ENCODE results near the gene PLEKHH1.

Gene PLEKHH1

DNA sequence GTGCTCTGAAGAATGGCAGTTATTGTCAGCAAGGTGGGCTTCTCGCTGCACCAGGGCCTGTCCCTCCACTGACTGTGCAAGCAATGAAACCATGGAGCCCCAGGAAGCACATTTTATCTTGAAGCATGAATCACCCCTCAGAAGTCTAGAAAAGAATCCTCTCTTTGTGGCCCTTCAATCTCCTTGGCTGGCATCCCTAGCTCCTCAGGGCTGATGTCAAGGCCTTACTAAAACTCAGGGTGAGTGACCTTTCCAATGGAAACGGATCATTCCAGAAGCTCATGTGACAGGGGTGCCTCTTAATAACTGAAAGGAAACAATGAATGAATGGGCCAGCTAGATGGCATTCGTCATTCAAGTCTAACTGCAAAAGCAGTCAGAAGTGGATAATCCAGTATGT, 22.3 kb upstream of the PLEKHH1 start:
- DNase-seq (ENCODE audit: low read depth): no peak

DNA sequence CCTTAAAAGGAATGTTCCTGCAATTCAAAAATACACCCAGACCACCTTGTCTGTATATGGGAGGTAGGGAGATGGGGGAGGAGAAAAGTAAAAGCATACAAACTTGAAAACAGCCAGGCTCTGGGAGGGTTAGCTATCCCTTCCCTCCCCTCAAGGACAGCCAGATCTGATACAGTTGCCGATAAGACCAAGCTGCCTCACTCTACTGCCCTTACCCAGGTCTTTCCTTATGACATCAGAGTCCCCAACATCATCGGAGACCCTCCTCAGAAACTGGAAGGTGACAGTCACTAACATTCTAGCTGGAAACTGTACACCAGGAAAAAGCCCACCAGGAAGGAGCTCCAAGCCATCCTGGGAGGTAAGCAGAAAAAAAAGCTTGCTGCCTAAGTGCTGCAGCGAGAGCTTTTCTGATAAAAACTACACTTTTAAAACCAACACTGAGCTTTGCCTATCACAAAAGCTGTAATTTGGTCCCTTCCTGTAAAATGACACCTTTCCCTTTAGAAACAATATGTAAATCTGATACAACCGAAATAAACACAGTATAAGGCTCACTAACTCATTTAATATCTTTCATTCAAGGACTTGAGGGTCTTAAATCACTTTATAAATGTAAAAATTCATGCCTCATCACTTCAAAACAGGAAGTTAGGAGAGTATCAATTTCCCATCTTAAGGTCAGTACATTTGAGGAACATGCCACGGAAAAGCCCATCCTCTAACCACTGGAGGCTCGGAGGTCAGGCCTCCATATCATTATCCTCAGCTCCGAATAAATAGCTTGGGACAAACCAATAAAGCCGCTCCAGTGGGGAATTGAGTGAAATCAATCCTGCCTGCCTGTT, 20.4 kb upstream of the PLEKHH1 start:
- DNase-seq (ENCODE audit: low read depth): no peak

DNA sequence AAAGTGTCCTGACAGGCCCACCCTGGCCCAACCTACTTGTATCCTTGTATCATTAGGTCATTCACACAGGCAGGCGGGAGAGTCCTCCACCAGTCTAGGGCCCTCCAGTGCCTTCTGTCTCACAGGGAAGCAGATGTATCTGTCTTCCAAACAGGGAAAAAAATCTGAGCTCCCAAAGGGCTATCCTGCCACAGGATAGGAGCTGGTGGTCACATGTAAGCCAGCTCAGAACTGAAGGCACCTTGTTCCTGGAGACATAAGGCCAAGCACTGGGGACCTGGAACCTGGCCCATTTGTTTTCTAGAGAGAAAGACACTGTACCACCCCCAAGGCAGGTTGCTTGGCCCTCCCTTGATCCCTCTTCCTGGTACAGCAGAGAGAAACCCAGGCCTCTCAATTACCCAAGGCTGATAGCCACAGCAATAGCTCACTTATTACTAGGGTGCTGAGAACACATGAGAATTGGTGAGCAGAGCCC, 19.4 kb upstream of the PLEKHH1 start:
- no peak for DNase-seq (ENCODE audit: low read depth)

DNA sequence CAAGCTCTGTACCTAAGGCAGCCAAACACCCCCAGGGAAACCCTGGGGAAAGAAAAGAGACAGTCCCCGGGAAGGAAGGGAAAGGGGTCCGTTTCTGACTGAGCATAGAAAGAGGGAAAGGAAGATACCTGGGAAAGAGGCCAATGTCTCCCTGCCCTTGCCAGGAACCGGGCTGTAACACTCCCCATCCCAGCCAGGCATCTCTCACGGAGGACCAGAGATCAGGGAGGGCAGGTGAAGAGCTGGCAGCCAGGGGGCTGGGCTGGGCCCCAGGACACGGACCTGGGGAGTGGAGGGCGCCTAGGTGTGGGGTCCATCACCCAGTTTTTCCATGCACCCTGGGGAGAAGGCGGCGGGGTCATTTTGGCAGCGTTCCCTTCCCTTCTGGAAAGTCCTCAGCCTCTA, 18.9 kb upstream of the PLEKHH1 start:
- no peak for DNase-seq (ENCODE audit: low read depth)

DNA sequence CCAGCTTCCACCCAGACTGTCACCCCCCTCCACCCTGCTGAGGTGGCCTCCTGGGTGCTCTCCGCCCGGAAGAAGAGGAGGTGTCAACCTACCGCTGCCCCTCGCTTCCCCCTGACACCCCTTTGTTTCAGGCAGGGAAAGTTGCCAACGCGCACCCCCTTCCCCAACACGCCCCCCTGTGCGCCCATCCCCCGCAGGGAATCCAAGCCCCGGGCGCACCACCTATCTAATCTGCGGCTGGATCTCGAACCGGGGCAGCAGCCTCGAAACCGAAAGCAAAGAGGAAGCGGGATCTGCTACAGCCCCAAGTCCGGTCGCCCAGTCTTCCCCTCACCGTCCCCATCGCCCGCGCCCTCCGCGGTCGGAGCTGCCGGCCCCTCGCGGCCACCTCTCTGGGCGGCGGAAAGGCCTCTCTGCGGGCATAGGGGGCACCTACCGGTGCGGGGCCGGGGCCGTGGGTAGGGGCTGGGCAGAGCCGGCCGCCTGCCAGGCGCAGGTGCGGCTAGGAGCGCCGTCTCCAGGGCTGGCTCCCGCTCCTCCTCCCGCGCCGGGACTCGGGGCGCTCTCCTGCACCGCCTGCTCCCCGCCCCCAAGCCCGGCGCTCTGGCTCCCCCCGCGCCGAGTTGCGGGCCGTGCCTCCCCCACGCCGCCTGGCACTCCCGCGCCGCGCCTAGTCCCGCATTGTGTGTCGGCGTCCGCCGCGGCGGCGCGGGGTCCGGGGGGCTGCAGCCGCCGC, 18.3 kb upstream of the PLEKHH1 start:
- peak; percentile 17 for DNase-seq (ENCODE audit: low read depth)

DNA sequence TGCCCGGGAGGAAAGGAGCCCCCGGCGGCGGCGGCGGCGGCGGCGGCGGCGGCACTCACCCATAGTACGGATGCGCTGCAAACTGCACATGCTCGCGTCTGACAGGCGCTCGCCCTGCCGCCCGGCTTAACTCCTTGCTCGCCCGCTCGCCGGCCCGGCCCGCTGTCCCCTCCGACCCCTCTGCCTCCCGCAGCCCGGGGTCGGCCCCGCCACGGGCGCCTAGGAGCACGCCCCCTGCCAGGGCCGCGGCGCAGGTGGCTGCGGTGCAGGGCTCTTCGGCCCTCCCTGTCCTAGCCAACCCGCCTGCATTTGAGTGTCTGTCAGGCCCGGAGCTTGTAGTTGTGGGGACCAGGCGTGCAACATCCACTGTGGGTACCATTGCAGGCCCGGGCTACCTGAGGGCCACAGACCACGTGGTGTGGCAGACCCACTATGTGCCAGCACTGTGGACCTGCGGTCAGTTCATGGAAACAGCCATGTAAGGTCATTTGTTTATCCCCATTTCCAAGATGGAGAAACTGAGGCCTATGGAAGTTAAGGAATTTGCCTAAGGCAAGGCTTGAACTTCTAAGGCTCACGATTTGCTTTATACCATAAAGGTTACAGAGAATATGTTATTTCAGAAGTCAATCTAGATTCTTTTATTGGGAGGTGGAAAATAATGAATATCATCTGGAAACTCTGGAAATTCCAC, 17.6 kb upstream of the PLEKHH1 start:
- DNase-seq (ENCODE audit: low read depth): no peak

DNA sequence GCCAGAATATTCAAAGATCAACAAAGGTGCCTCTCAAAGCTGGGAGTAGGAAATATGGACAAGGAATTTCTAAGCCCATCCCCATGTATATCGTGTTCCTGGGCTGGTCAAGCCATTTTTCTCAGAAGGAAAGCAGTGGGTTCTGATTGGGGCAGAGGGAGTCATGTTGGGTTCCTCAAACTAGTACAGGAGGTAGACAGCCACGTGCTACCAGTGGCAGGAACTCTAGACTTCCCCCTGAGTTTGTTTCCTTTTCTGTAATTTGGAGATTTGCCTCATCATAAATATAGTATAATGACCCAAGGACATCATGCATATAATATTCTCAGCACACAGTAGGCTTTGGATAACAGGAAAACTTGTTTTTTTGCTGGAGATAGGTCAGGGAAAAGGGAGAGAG, 16.4 kb upstream of the PLEKHH1 start:
- no peak for DNase-seq (ENCODE audit: low read depth)

DNA sequence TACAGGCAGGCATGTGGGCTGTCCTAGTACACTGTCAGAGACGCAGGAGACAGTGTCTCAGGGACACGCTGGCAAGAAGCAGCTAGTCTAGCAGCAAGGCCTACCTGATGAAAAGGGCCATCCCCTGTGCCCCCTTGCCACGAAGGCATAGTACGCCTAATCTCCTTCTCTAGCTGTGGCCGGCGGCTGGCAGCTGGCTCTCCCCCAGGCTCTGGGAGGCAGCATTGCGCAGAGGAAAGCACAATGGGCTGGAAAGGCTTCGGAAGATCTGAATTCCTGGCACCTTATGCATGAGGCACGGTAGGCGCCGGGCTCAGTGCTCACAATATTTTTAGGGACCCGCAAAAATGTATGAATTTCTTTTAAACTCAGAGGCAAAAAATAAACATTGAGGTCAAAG, 16.0 kb upstream of the PLEKHH1 start:
- DNase-seq (ENCODE audit: low read depth): no peak

DNA sequence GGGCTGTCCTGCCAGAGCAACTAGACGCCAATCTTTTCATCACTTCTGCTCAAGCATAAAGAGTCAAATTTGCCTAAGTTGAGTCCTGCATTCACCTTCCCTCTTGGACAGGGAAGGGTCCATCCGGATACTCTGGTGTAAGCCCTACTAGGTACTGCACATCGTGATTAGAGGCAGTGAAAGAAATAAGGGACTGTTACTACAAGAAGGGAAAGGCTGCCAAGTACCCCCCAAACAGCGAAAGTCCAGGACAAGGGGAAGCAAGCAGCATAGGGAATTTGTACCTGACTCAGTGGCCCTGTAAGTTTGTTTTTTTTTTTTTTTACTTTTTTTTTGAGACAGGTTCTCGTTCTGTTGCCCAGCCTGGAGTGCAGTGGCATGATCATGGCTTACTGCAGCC, 13.7 kb upstream of the PLEKHH1 start:
- no peak for DNase-seq (ENCODE audit: low read depth)

DNA sequence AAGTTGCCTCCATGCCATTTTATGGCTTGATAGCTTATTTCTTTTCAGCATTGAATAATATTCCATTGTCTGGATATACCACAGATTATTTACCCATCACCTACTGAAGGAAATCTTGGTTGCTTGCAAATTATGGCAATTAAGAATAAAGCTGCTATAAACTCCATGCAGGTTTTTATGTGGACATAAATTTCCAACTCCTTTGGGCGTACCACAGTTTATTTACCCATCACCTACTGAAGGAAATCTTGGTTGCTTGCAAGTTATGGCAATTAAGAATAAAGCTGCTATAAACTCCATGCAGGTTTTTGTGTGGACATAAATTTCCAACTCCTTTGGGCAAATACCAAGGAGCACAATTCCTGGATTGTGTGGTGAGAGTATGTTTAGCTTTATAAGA, 12.6 kb upstream of the PLEKHH1 start:
- no peak for DNase-seq (ENCODE audit: low read depth)

DNA sequence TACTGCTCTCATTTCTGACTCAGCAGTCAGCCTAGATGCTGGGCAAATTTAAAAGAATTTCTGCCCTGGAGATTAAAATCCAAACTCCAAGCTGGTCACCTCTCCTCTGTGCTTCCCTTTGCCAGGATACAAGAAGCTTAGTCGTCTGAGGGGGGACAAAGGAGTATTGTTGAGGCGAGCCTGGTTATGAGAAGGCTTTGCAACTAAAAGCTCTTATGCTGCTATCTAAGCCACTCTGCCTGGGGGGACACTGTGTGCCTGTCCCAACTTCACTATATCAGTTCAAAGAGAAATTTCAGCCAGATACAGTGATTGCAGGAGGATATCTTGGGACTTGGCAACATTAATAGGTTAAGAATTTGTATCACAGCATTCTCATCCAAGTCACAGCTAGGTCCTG, 10.8 kb upstream of the PLEKHH1 start:
- DNase-seq (ENCODE audit: low read depth): no peak

DNA sequence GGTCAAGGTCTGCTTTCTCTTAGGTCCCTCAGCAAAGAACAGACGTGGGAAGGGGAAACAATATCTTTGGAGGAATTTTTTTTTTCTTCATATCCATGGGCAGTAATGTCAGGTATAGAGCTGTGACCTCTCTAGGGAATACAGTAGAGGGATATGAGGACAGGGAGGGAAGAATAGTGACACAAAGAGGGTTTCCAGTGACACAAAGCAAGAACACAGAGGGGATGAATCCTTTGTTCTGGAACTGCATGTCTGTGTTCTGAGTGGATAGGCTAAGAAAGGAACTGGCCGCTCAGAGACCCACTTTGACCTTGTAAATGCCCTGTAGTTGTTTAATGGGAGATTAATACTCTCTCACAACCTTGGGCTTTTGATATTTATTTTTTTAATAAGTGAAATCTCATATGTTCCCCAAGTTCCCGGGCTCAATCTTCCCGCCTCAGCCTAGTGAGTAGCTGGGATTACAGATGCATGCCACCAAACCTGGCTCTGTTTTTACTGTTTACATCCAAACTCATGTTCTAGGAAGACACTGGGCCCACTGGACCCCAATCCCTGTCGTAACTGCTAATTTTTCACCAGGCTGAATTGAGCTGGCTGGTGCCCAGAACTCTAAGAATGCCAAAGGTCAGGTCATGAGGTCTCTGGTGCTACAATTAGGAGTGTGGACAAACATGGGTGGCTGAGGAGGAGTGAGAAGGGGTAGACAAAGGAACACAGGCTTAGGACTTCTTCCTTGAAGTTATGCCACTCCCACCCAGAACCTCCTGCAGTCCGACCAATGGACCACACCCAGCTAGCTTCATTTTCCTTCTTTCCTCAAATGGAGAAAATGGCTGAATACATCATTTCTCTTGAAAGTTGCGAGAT, 9.1 kb upstream of the PLEKHH1 start:
- DNase-seq (ENCODE audit: low read depth): no peak

DNA sequence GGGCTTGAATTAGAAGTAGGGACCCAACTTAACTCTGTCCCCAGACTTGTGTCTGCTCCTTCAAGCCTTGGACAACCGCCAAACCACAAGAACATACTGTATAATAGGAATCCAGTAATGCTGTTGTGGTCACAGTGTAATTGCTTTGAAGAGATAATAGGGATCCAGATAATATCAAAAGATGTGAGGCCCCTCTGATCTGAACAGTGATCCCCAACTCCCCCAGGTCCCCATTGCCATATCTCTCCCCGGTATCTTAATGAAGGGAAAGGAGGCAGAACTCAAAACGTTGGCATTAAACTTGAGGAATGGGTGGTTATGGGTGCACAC, 8.5 kb upstream of the PLEKHH1 start:
- DNase-seq (ENCODE audit: low read depth): no peak

DNA sequence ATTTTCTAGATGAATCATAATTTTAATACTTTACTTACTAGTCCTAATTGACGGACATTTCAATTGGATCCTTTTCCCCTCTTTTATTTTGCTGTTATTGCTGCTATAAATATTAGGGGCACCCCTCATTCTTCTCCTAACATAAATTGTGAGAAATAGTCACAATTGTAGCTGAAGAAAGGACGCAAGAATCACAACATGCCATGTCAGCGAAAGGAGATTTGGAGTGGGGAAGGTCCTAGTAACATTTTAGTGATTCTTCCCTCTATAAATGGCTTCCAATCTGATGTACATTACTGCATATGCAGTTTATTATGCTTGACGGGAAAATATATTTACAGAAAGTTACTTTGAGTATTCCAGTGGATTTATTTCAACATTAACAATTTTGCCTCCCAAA, 7.7 kb upstream of the PLEKHH1 start:
- no peak for DNase-seq (ENCODE audit: low read depth)

DNA sequence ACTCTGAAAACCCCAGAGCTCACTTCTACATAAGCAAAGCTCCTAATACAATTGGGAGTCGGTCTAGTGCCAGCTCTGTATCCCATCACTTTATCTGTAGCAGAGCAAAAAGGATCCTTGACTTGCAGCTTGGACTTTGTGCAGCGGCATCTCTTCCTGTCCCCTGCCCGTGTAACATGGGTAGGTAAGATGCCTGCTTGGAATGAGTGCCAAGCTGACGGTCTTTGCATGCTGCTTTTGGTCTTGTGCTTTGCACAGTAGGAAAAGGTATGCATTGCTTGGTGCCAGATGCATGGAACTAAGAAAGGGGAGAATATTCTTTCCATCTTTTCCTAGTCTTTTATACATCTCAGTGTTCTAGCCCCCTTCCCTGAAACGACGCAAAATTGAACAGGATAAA, 6.9 kb upstream of the PLEKHH1 start:
- no peak for DNase-seq (ENCODE audit: low read depth)

DNA sequence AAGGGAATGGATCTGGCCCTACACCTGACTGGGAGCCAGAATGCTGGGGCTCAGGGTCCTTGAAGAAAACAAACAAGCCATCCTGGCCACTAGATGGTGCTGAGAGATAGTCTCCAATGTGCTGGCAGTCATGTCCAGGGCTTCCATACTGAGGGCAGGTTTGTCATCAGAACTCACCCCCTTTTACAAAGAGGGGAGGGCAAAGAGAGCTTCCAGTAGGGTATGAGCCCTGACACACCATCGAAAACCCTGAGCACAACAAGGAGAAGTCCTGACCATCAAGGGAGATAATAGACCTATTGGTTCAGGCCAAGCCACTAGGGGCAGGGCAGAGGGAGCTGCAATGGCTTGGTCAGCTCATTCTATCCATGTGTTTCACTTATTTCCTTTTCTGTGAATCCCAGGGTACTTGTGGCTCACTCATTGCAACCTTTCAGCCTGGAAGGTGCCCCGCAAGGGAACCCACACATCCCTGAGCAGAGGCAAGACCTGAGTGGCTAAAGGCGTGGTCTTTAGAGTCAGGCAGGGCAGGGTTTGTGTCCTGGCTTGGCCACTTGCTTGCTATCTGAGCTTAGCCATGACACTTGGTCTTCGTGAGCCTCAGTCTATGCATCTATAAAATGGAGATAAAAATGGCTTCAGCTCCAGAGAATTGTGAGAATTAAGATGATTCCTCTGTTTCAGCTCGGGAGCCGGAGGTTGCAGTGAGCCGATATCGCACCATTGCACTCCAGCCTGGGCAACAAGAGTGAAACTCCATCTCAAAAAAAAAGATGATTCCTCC, 6.2 kb upstream of the PLEKHH1 start:
- DNase-seq (ENCODE audit: low read depth): no peak

DNA sequence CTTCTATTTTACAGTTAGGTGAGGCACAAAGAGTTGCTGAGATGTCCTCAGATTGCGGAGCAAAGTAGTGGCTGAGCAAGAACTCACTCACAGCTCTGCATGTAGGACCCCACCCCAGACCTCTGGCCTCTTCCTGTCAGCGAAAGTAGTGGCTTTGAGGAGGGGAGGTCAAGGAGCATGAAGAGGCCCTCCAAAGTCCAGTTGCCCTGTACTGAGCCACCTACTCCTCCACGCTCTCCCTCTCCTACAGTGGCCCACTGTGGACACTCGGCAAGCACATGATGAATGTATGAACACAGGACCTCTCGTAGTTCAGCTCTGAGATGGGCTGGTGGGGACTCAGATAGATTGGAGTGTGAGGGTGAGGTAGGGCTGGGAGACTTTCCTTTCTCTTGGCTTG, 5.3 kb upstream of the PLEKHH1 start:
- no peak for DNase-seq (ENCODE audit: low read depth)

DNA sequence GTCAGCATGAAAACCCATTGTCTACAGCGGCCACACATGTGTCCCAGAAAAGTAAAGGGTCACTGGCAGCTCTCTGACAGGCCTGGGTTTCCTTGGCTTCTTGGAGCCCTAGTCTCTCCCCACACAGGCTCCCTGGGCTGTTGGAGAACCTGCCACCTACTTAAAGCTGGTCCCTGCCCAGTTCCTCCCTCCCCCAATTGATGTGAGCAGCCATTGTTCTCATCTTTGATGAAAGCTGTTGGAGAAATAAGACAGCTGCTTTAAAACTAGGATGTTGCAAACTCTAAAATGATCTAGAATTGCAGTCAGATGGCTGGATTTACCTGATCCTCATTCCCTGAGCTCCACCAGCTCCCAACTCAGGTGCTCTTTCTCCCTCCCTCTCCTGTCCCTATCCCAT, 4.8 kb upstream of the PLEKHH1 start:
- DNase-seq (ENCODE audit: low read depth): no peak

DNA sequence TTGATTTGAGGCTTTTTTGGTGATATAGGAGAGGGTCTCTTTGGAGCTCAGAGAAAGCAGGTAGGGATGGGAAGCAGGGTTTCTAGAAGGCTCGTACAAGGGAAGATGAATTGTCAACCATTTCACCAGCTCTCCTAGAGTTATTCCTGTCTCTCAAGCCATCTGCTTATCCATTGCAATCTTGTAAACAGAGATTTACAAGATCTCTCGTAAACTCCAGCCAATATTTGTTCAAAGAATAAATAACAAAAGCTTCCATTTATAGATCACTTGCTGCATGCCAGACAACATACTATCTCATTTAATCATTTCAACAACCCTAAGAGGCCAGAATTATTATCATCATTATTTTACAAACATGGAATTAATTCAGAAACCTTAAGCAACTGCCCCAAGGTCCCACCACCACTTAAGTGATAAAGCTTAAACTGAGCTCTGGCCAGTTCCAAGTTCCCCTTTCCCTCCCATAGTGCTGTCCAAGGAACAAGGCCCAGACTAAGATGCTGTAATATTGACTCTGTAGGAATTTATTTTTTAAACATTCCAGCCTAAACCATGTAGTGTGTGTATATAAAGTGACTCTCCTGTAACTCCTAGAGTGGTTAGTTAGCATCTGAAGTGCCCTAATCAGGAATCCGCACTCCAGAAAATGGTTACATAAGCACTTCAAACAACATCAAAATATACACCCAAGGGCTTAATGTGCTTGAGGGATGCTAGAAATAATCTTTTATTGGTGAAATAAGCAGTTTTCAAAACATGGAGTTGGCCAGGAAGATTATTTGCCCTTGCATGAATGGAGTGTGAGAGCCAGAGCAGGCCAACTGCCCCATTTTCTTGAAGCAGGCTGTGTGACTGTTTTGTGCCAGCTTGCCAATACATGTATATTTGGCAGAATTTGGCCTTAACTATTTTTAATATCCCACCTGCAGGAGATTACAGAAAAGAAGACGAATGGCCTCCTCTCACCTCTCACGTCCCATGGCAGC, 2.8 kb upstream of the PLEKHH1 start:
- DNase-seq (ENCODE audit: low read depth): no peak

DNA sequence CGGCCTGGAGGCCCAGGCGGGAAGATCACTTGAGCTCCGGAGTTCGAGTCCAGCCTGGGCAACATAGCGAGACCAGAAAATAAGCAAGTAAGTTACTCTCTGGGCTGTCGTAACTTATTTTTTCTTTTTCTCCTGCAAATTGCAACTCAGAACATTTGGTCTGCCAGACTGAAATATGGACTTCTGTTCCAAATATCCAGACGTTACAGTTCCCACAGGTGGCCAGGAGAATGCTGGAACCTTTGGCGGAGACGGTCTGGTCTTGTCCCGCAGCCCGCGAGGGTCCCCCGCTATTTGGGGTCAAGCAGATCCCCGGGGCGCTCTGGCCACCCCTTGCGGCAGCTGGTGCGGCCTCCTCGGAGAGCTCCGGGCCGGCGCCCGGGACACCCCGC, 488 bp upstream of the PLEKHH1 start:
- no peak for DNase-seq (ENCODE audit: low read depth)
